ENCODE measurements around the gene C1QTNF8. TPM values are rescaled to one million over a fixed set of nuclear protein-coding genes. Genes with fewer than 3 reads are reported as not detected.
A peak's percentile ranks its signal among the peaks of the same experiment; 100 is the strongest.

The C1QTNF8 gene
- total RNA-seq, 8 experiments from 2014 or later = 0.08 to 0.28 TPM; not detected in 6

- Histone ChIP-seq H3K27ac (peak overlapping the region; percentile 72 to 74), H3K4me1 (replicated peaks in 1 of 2) (peaks cover 70 to 74% of the 10 kb centered on the region in 2 donors), H3K4me3 (no peak overlapping the region)
- in situ Hi-C loops (cut with MboI; ENCODE audit: low pct_unique_long_range_greater_than_20kb in 2 of 9, low sequenced_read_pairs in 9 of 9, unreplicated experiment in 9 of 9) = no loop called here
- no peak for ATAC-seq (replicated peaks in 6 of 8)
- WGBS, 10 experiments = no CpG with 5 or more reads among the region's 18 CpGs
These were observed 28.2 kb upstream of the C1QTNF8 start for GRCh38 chr16:1124291-1124690.

- peaks cover 76 to 80% of the 10 kb centered on the region in 2 donors for H3K4me1 ChIP-seq (replicated peaks in 1 of 2)
- 54% methylated on average over 4 of the region's 21 CpGs; no CpG with 5 or more reads in 9 of the 10 experiments for WGBS, 10 experiments
- H3K27ac ChIP-seq = peak overlapping the region in 1 of 2 donors; percentile 74
- in situ Hi-C loops (cut with MboI; ENCODE audit: low pct_unique_long_range_greater_than_20kb in 2 of 9, low sequenced_read_pairs in 9 of 9, unreplicated experiment in 9 of 9) = no loop called here
- H3K4me3 ChIP-seq = no peak overlapping the region
- no peak for ATAC-seq (replicated peaks in 6 of 8)
These were observed 27.6 kb upstream of the C1QTNF8 start for GRCh38 chr16:1123525-1124230.

- peak overlapping the region in 1 of 2 donors; percentile 77 for H3K27ac ChIP-seq
- in situ Hi-C loops (cut with MboI; ENCODE audit: low pct_unique_long_range_greater_than_20kb in 2 of 9, low sequenced_read_pairs in 9 of 9, unreplicated experiment in 9 of 9) = no loop called here
- H3K4me3 ChIP-seq = no peak overlapping the region
- 75% methylated on average over 4 of the region's 14 CpGs; no CpG with 5 or more reads in 9 of the 10 experiments for WGBS, 10 experiments
- H3K4me1 ChIP-seq (replicated peaks in 1 of 2) = peaks cover 82 to 85% of the 10 kb centered on the region in 2 donors
- ATAC-seq (replicated peaks in 6 of 8) = no peak
These were observed 26.3 kb upstream of the C1QTNF8 start for GRCh38 chr16:1122398-1122765.

GRCh38 chr16:1121601-1122397, 25.8 kb upstream of the C1QTNF8 start:
- WGBS, 10 experiments = 0 to 96% (median 30%) methylated on average over 1 to 12 of the region's 30 CpGs; no CpG with 5 or more reads in 5 of the 10 experiments
- no peak overlapping the region for H3K4me3 ChIP-seq
- peak overlapping the region; percentile 11 to 77 for H3K27ac ChIP-seq
- in situ Hi-C loops (cut with MboI; ENCODE audit: low pct_unique_long_range_greater_than_20kb in 2 of 9, low sequenced_read_pairs in 9 of 9, unreplicated experiment in 9 of 9) = no loop called here
- H3K4me1 ChIP-seq (replicated peaks in 1 of 2) = peaks cover 82 to 85% of the 10 kb centered on the region in 2 donors
- ATAC-seq (replicated peaks in 6 of 8) = peak in 5 of 8 experiments; percentile 23 to 53 (median 36)

- no peak for ATAC-seq (replicated peaks in 6 of 8)
- peak overlapping the region; percentile 2 to 41 for H3K27ac ChIP-seq
- no peak overlapping the region for H3K4me3 ChIP-seq
- in situ Hi-C loops (cut with MboI; ENCODE audit: low pct_unique_long_range_greater_than_20kb in 2 of 9, low sequenced_read_pairs in 9 of 9, unreplicated experiment in 9 of 9) = no loop called here
- H3K4me1 ChIP-seq (replicated peaks in 1 of 2) = peaks cover 77 to 82% of the 10 kb centered on the region in 2 donors
- WGBS, 10 experiments = no CpG with 5 or more reads among the region's 23 CpGs
These were observed 25.0 kb upstream of the C1QTNF8 start for GRCh38 chr16:1121009-1121408.

- no peak overlapping the region for H3K4me3 ChIP-seq
- peaks cover 72 to 78% of the 10 kb centered on the region in 2 donors for H3K4me1 ChIP-seq (replicated peaks in 1 of 2)
- H3K27ac ChIP-seq = peak overlapping the region; percentile 2 to 41
- no peak for ATAC-seq (replicated peaks in 6 of 8)
- in situ Hi-C loops (cut with MboI; ENCODE audit: low pct_unique_long_range_greater_than_20kb in 2 of 9, low sequenced_read_pairs in 9 of 9, unreplicated experiment in 9 of 9) = no loop called here
- 20% methylated on average over 1 of the region's 22 CpGs; no CpG with 5 or more reads in 9 of the 10 experiments for WGBS, 10 experiments
These were observed 24.5 kb upstream of the C1QTNF8 start for GRCh38 chr16:1120577-1120941.

GRCh38 chr16:1119766-1120576, 23.9 kb upstream of the C1QTNF8 start:
- whole genome bisulfite sequencing, 10 experiments = 90 to 100% (median 93%) methylated on average over 2 to 4 of the region's 35 CpGs; no CpG with 5 or more reads in 7 of the 10 experiments
- in situ Hi-C loops (cut with MboI; ENCODE audit: low pct_unique_long_range_greater_than_20kb in 2 of 9, low sequenced_read_pairs in 9 of 9, unreplicated experiment in 9 of 9) = loop anchor here in 2 of 9 experiments (10.0 kb wide), 1 partner anchor 75 kb away; no protein-coding TSS in a partner anchor

GRCh38 chr16:1119129-1119528, 23.1 kb upstream of the C1QTNF8 start:
- WGBS, 10 experiments = 20 to 100% (median 41%) methylated on average over 1 to 3 of the region's 19 CpGs; no CpG with 5 or more reads in 6 of the 10 experiments
- no peak overlapping the region for H3K4me3 ChIP-seq
- H3K4me1 ChIP-seq (replicated peaks in 1 of 2) = peaks cover 60 to 66% of the 10 kb centered on the region in 2 donors
- no peak for ATAC-seq (replicated peaks in 6 of 8)
- H3K27ac ChIP-seq = no peak overlapping the region
- in situ Hi-C loops (cut with MboI; ENCODE audit: low pct_unique_long_range_greater_than_20kb in 2 of 9, low sequenced_read_pairs in 9 of 9, unreplicated experiment in 9 of 9) = loop anchor here in 2 of 9 experiments (10.0 kb wide), 1 partner anchor 76 kb away; no protein-coding TSS in a partner anchor

More at GRCh38 chr16:1119766-1120576, 23.9 kb upstream of the C1QTNF8 start:
- H3K27ac ChIP-seq = peak overlapping the region in 1 of 2 donors; percentile 41
- no peak overlapping the region for H3K4me3 ChIP-seq
- ATAC-seq (replicated peaks in 6 of 8) = peak in 2 of 8 experiments; percentile 4 to 20
- H3K4me1 ChIP-seq (replicated peaks in 1 of 2) = peaks cover 69 to 74% of the 10 kb centered on the region in 2 donors

GRCh38 chr16:1117926-1118325, 21.9 kb upstream of the C1QTNF8 start:
- H3K4me3 ChIP-seq = no peak overlapping the region
- peaks cover 50 to 56% of the 10 kb centered on the region in 2 donors for H3K4me1 ChIP-seq (replicated peaks in 1 of 2)
- no peak overlapping the region for H3K27ac ChIP-seq
- no CpG with 5 or more reads among the region's 19 CpGs for WGBS, 10 experiments
- no peak for ATAC-seq (replicated peaks in 6 of 8)
- in situ Hi-C loops (cut with MboI; ENCODE audit: low pct_unique_long_range_greater_than_20kb in 2 of 9, low sequenced_read_pairs in 9 of 9, unreplicated experiment in 9 of 9) = loop anchor here in 2 of 9 experiments (10.0 kb wide), 1 partner anchor 77 kb away; no protein-coding TSS in a partner anchor

- H3K4me3 ChIP-seq = no peak overlapping the region
- peaks cover 54 to 55% of the 10 kb centered on the region in 2 donors for H3K4me1 ChIP-seq (replicated peaks in 1 of 2)
- peak overlapping the region in 1 of 2 donors; percentile 2 for H3K27ac ChIP-seq
- peak in 7 of 8 experiments; percentile 15 to 63 (median 34) for ATAC-seq (replicated peaks in 6 of 8)
- in situ Hi-C loops (cut with MboI; ENCODE audit: low pct_unique_long_range_greater_than_20kb in 2 of 9, low sequenced_read_pairs in 9 of 9, unreplicated experiment in 9 of 9) = loop anchor here in 2 of 9 experiments (10.0 kb wide), 1 partner anchor 77 kb away; no protein-coding TSS in a partner anchor
- 60 to 89% (median 80%) methylated on average over 1 to 8 of the region's 34 CpGs; no CpG with 5 or more reads in 7 of the 10 experiments for WGBS, 10 experiments
These were observed 21.3 kb upstream of the C1QTNF8 start for GRCh38 chr16:1117176-1117900.

- ATAC-seq (replicated peaks in 6 of 8) = no peak
- Histone ChIP-seq H3K27ac (no peak overlapping the region), H3K4me1 (replicated peaks in 1 of 2) (peaks cover 50 to 51% of the 10 kb centered on the region in 2 donors), H3K4me3 (no peak overlapping the region)
- in situ Hi-C loops (cut with MboI; ENCODE audit: low pct_unique_long_range_greater_than_20kb in 2 of 9, low sequenced_read_pairs in 9 of 9, unreplicated experiment in 9 of 9) = loop anchor here in 2 of 9 experiments (10.0 kb wide), 1 partner anchor 78 kb away; no protein-coding TSS in a partner anchor
- 80% methylated on average over 1 of the region's 16 CpGs; no CpG with 5 or more reads in 9 of the 10 experiments for WGBS, 10 experiments
These were observed 20.6 kb upstream of the C1QTNF8 start for GRCh38 chr16:1116693-1117077.

Data from motor neuron (in vitro differentiated cells).